Inflammatory macrophage treated with lipopolysaccharide for 1 hour (primary cell): ENCODE data around the gene MYO3B.
A peak's percentile ranks its signal among the peaks of the same experiment; 100 is the strongest.
"Not testable (repeated sequence)": the region's sequence is repeated elsewhere in the genome, so short reads cannot be mapped to it uniquely, and the experiment has no call there.

ENCODE experiments used
- DNase-seq, 2 donors: peaks; one replicate each; pipeline ENCODE4 v3.0.0-alpha.2; 2020 to 2022

The MYO3B gene

DNA sequence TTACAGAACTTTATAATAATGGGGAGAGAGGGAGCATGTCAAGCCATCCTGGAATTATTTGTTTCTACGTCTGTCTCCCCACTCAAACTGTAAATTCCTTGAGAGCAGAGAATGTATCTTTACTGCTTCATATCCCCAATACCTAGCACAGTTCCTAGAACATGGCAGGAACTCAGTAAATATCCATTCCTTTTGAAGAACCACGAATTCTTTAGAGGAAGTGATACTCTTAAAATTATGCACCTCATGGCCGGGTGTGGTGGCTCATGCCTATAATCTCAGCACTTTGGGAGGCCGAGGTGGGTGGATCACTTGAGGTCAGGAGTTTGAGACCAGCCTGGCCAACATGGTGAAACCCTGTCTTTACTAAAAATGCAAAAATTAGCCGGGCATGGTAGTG, 171.3 kb downstream of the MYO3B start:
- not testable (repeated sequence) for DNase-seq

DNA sequence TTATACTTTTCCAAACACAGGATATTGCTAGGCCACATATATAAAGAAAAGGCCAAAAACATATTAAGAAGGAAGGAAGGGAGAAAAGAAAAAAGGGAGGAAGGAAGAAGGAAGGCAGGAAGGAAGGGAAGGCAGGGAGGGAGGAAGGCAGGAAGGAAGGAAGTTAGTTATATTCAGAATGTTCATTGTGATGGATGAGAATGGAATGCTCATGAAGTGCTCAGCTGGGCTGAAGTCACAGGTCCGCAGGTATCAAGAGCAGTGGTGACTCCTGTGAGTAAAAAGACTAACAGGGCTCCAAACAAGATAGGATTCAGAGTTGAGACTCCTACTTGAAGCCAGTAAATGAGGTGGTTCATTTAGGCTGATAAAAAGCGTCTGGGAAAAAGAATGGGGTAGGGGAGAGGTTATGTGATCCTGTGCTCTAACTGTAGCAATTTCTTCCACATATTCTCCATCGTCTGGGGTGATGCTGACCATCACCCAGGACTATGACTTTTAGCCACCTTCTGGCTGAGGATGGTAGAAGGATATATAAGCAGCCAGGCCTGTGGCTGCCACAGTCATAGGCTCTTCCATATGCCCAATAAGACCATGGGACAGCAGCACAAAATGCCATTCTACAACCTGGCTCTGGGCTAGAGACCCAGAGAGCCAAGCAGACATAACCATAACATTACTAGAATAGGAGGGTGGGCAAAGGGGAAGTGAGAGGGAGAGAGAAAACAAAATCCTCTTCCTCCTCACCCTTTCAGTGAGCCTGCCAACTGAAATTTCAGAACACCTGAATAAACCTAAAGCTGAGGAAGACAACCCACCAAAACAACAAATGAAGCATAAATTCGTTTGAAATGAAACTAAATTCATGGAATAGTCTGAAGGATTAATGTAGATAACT, 173.2 kb downstream of the MYO3B start:
- DNase-seq, result no peak

DNA sequence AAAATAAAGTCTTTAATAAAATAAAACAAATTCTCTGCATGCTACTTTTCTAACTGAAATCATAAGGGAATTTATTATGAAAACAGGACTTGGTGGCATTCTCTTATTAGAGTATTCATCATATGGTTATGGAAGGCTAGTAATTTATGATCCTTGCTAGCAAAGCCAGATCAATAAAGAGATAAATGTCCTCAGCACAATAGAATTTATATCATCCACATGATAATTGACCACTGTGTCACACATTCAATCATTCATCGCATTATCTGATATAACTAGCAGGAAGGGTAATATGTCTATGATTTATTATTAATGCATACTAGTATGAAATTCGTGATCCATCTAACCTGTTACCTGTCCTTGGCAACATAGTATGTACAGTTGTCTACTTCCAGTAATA, 175.8 kb downstream of the MYO3B start:
- DNase-seq, result no peak

DNA sequence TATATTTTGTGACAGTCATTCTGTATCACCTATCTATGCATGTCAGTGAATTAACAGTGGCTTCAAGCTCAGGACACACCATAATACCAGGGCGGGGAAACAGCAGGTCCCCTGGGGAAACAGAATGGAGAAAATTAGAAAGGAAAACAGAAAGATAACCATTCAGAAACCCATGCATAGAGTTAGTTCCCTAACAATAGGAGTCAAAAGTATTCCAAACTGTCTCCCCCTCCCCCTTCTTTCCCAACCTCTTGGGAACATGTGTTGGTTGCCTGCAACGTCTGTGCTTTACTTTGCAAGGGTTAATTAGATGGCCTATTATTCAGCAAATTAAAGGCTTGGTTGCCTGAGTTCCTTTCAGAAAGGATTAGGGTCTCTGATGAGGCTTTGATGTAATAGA, 176.4 kb downstream of the MYO3B start:
- DNase-seq, result no peak

DNA sequence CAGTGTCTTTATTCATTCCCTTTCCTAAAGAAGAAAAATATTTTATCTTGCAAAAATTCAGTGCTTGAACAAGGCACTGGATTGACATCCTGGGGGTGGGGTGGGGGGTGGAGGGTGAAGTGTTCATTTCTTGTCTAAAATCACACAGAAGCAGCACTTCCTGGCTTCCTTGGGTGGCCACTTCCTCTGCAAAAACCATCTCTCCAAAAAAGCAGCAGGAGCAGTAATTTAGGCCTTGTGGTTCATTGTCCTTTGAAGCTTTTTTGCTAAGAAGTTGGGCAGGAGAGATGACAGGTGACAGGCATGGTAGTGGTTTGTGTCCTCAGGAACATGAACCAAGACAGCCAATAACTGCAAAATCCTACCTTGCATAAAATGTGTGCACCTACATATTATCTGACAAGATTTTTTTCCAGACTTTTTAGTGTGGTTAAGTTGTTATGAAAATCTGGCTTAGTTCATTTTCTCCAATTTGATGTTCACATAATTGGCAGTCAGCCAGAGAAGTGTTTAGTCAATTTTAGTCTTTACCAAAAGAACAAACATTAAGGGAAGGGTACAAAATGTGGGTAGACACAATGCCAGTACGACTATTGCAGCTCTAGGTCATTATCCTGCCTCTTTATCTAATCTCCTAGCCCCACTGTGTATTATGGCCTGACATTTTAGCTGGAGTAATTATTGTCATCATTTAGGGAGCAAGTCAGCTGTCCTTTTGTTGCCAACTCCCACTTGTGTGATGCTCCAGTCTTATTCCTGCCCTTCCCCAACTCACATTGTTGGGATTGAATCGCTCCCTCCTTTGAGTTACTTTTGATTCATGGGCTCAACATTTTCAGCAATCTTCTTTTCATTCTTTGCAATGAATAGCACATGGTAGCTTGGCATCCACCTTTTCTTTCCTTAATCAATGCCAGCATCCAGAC, 177.2 kb downstream of the MYO3B start:
- no peak for DNase-seq

DNA sequence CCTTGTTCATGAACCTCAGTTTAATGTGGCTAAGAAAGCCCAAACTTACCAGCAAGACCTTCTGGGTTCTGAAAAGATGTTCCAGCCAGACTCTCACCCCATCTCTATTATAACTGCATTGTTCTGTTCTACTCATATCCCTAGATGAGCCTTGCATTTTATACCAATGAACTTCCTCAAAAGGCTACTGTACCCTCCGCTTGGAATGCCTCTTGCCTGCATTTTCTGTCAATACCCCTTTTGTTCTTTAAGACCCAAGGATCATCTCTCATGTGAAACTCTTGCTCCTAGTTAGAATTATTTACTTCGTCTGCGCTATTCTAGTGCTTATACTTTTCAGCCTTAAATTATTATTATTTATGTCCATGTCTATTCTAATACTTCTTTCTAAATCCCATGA, 181.5 kb downstream of the MYO3B start:
- DNase-seq, result no peak

DNA sequence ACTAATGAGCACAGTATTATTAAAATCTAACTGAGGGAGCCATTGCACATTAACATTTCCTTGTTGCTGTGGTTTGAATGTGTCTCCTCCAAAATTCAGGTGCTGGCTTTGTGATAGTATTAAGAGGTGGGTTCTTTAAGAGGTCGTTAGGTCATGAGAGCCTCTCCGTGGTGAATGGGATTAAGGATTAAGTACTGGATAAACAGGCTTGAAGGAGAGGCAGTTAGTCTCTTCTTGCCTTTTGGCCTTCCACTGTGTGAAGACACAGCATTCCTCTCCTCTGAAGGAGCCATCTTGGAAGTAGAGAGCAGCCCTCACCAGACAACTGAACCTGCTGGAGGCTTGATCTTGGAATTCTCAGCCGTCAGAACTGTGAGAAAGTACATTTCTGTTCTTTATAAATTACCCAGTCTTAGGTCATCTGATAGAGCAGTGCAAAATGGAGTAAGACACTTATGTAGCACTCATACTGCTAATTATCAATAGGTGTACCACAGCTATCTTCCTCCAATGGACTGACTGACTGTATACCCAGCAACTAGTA, 182.7 kb downstream of the MYO3B start:
- DNase-seq, result no peak

DNA sequence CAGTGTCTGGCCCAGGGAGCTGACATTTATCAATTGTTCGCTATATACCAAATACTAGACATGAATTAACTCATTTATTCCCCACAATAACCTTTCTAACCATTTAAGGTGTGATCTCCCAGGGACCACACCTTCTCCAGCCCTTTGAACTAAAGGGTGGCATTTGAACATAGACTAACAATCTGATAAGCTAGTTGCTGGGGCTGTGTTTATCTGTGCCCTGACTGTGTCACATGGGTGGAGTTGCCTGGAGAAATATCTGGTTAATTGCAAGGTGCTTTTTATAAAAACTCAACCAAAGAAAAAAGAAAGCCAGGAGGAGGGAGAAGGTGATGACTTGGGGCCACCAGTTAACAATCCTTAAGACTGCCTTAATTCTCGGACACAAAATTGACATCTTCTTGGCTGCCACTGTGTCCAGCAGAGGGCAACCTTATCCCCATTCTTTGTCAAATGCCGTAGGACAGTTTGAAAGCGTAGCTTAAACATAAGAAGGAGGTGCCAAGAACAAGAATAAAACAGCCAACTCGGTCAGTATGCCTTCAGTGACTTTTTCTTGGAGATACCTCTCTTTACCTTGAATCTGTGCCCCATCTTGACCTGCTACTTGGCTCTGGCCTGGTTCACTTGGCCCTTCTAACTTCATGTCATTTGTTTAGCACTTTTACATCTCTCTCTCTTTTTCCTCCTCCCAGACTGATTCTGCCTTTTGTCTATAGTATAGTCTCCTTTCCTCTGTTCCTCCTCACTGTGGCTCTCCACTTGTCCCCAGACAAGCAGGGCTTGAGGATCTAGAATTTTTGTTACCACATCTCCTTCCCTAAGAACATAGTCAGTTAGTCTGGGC, 183.4 kb downstream of the MYO3B start:
- DNase-seq, result peak; percentile 18 to 60

DNA sequence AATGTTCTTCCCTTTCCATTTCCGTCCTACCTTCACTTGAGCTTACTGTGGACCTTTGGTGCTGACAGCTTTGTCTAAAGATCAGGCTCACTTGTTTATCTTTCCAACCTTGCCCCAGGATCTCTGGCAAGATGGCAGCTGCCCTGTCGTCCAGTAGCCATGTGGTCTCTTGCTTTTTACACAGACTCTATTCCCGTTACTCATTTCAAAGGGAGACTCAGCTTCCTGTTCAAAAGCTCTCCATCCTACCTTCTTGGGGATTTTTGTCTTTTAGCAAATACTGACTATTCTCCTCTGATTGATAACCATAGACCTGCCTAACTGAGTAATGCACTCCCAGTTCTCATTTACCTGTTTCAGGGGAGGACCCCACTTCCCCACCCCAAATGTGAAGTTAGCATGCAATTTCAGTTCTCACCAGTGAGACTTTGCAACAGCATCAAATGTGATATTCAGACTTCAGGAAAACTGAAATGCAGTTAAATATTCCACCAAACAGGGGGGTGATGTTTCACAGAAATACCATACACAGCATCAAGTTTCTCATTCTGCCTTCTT, 184.4 kb downstream of the MYO3B start:
- DNase-seq, result no peak

DNA sequence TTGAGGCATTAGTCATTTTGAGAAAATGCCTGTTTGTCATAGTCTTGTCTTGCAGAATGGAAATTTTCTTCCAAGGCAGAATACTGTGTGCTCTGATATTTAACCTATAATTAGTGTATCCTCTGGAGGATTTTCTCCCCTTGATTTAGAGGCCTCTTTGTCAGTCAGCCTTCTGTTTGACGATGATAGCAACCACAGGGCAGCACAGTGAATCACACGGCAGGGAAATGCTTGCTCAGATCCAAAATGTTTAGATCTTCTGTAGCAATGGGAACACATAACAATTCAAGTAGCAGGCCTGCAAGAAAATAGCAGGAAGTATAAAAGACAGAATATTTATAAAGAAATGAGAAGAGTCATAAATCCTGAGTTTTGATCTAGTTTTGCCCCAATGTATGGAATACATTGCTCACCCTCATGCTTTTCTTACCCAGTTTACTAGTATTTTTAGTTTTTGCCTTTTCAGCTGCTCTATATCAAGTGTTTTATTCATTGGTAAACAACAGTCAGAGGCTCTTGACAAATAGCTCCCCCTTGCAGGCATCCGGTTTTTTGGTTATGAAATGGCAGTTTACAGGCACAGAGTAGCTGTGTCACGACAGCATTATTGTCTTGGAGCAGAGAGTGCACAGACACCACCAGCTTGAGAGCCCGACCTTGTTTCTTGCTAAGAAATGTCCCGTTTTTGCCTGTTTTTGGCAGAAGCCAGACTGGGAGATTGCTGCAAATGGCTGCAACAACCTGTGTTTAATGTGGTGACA, 185.1 kb downstream of the MYO3B start:
- DNase-seq, result no peak

DNA sequence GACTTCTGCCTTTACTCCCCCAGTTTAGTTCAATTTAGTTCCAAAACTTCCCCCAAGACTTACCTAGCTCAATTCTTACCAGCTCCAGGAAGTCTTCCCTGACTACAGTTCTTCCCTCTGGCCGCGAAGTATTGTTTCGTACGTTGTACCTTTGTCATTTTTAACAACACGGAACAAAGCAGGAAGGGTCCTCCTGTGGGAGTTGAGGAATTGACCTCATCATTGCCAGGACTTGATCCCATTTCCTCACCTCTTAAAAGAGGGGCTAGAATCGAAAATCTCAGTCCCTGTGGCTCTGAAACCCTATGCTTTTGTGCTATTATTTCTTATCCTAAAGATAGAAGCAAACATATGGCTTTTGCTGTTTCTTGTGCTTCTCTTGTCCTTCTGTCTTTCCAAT, 187.1 kb downstream of the MYO3B start:
- no peak for DNase-seq

DNA sequence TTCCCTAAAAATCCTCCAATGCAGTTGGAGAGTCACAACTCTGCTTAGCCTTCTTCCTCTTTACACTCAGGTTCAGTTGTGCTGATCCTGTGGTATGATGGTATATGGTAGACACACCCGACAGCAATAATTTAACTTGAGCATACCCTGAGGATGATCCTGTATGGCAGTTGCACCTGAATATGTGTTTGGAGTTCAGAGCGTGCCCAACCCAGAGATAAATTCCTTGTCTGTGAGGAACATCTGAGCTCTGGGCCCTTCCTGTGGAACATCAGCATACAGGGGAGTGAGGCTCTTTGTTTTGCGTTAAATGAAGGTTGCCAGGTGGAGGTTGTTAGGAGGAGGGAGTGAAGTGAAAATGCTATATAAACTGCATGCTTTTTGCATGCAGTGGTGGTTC, 187.7 kb downstream of the MYO3B start:
- DNase-seq, result no peak

DNA sequence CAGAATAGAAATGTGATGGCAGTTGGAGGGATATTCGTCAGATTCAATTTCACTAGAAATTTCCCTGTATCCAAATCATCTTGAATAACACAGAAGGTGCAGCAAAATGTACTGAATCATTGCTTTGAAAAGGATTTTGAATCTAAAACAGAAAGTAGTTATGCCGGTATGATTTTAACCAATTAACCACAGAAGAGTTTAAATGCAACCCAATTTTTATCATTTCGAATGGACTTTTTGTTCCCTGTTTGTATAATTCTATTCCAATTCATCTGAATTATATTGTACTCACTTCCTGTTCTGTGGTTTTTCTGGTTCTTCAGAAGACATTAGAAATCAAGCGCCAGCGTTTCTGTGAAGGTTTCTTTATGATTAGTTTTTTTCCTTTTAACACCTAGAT, 190.4 kb downstream of the MYO3B start:
- DNase-seq, result peak in 1 of 2 donors; percentile 4

DNA sequence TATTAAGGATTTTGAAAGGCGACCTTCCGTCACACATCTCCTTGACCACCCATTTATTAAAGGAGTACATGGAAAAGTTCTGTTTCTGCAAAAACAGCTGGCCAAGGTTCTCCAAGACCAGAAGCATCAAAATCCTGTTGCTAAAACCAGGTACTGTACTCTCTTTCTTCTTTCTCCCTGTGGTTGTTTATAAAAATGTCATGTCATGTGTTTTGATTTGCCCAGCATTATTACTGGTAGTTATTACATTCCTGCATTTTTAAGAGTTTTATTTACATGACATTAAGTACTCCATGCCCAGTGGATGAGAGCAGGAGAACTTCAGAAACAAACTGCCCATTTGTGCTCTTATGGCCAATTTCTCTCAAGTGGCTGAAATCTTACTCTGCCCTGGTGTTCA, 191.3 kb downstream of the MYO3B start:
- no peak for DNase-seq

DNA sequence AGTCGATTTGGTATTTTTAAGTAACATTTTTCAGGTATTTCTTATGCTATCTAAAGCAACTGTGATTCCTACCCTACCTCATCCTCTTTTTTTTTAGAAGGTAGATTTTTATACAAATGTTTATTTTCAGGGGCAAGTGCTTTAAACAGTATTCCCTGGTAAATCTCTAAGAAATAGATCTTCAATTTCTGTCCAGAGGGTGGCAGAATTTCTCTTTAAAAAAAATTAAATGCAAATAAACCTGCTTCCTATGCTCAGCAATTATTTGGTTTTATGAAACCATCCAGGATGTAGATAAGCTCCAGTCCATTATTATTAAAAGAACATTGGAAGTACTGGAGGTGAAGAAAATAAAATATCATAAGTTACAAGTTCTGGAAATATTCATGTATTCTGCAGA, 191.9 kb downstream of the MYO3B start:
- DNase-seq, result peak in 1 of 2 donors; percentile 26

DNA sequence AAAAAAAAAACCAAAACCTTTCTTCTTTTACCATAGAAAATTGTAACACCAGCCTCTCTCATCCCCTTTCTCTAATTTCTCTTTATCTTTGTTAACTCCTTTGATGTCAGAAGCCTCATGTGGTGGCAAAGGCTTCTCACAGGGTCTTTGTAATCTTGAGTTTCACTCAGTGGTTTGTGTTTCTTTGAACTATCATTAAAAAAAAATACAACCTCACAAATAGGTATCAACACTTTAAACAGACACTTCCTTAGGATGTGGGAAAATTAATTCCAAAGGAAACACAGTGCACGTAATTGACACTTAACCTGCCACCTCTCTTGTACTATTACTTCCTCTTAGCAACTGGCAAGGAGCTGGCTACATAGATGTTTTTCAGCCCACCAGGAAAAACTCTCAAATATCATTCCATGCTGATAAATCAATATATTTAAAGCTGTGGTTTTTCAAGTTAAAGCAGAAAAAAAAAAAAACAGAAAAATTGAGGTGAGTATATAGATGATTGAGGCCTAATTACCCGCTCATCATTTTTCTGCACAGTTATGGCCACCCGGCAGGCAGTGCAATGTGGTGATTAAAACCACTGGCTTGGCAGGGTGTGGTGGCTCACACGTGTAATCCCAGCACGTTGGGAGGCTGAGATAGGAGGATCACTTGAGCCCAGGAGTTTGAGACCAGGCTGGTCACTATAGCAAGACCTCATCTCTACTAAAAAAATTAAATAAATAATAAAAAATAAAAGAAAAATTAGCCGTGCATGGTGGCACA, 193.5 kb downstream of the MYO3B start:
- DNase-seq, result no peak

DNA sequence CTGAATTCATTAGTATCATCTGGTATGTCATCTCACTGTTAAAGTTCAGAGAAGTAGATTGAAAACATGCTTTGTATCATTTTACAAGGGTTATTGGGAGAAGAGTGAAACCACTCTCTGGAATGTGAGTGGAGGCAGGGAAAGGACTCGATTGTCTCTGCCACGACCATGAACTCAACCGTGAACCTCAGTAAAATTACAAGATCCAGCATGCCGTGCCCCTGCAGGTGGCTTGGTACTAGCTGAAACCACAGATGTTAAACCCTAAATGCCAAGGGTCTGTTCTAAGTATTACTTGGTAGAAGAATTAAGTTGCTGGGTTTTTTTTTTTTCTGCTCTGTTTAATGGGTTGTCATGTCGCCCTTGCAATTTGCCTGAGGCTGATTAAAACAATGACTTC, 197.2 kb downstream of the MYO3B start:
- DNase-seq, result no peak

DNA sequence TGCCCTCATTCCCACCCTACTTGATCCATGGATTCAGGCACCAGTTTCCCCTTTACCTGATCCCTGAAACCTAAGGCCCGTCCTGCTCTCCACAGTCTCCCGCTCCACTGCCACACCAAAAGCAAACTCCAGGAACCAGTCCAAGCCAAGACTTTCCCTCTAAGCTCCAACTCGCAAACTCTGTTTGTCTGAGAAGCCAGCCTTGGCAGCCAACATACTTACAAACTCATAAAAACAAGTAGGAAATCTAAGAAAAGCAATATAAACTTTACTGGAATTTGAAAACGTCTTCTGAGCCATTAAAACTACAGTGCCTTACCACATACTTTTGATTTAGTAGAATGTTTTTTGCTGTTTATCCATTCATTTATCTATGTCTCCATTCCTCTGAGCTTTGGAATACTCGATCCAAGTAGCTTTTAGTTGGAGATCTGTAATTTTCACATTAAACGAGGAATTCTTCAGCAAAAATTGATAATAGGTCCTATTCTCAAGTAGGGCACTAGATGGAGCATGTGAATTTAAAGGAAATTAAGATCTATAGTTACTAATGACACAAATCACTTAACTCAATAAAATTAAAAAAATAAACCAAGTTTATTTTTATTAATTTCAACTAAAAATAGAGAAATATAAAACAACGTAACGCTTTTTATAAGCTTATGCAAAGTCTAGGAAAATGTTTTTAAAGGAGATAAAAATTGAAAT, 199.7 kb downstream of the MYO3B start:
- no peak for DNase-seq

DNA sequence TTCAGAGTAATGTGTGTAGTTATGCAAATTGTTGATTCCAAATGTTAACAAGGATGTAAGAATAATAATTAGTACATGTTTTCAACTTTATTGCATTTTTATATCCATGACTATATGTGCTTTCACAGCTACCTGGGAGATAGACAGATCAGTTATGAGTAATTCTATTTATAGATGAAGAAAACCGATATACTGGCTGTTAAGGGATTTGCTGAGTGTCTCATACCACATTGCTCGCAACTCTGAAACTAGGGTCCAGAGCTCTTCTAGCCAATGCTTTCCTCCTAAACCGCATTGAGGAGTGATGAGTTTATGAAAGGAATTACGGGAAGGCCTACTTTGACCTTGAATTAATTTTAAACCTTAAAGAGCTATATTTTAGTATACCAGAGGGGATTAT, 202.3 kb downstream of the MYO3B start:
- DNase-seq, result no peak

DNA sequence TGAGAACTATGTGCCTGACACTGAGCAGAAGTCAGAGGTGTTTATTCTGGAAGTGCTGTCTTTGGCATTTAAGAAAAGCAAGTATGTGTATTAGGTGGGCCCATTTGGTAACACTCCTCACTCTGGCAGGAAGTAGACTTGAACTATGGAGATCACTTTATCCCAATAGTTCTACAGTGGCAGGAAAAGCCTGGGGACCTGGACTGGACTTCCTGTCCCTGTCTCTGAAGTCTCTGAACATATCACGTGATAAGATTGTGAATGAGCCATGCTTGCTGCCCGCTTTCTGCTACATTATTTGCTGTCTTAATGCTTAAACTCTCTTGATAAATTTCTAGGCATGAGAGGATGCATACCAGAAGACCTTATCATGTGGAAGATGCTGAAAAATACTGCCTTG, 203.7 kb downstream of the MYO3B start:
- DNase-seq, result no peak
